GM23338 (cell line): Measurements from ENCODE around the gene ADAM10. TPM values are rescaled to one million over a fixed set of nuclear protein-coding genes. Genes with fewer than 3 reads are reported as not detected.

Experiments
- ATAC-seq: fragments of 200-7000 bp; cut with Tn5 transposase; 3 replicates; pipeline ENCODE4 v1.9.1; 2020
- DNase-seq: peaks from one replicate; pipeline ENCODE4 v3.0.0-alpha.2; 2015; ENCODE audit warnings: low spot score
- H2AFZ ChIP-seq: fragments of 200-600 bp; sonication (generic); 2 replicates; pipeline ENCODE4 v1.8.0; 2016; ENCODE audit warnings: antibody characterized with exemption, mild to moderate bottlenecking, moderate library complexity
- H3F3A ChIP-seq: fragments of 200-600 bp; sonication (generic); replicated peaks from 2 replicates; pipeline ENCODE4 v1.8.0; 2017; ENCODE audit warnings: antibody characterized with exemption, mixed run types, low read depth
- H3K27ac ChIP-seq: fragments of 200-600 bp; sonication (generic); 2 replicates; pipeline ENCODE4 v1.6.1; 2016; ENCODE audit warnings: low read depth
- H3K27me3 ChIP-seq: fragments of 200-600 bp; sonication (generic); 2 replicates; pipeline ENCODE4 v1.8.0; 2016; ENCODE audit warnings: mild to moderate bottlenecking, mixed run types, moderate library complexity; ENCODE audit not compliant: insufficient read depth
- H3K36me3 ChIP-seq: fragments of 200-600 bp; sonication (generic); 2 replicates; pipeline ENCODE4 v1.8.0; 2016; ENCODE audit warnings: mild to moderate bottlenecking; ENCODE audit not compliant: insufficient read depth
- H3K4me1 ChIP-seq: fragments of 200-600 bp; sonication (generic); 2 replicates; pipeline ENCODE4 v1.8.0; 2016; ENCODE audit warnings: mild to moderate bottlenecking, moderate library complexity; ENCODE audit not compliant: insufficient read depth
- H3K4me2 ChIP-seq: fragments of 200-600 bp; sonication (generic); 2 replicates; pipeline ENCODE4 v1.7.1; 2017; ENCODE audit warnings: mixed run types
- H3K4me3 ChIP-seq: fragments of 200-600 bp; sonication (generic); 2 replicates; pipeline ENCODE4 v1.6.1; 2016; ENCODE audit warnings: mixed run types
- H3K79me2 ChIP-seq: fragments of 200-600 bp; sonication (generic); replicated peaks from 2 replicates; pipeline ENCODE4 v1.8.0; 2017; ENCODE audit warnings: mild to moderate bottlenecking; ENCODE audit not compliant: insufficient read depth
- H3K9me2 ChIP-seq: fragments of 200-600 bp; sonication (generic); 2 replicates; pipeline ENCODE4 v1.8.0; 2017; ENCODE audit not compliant: insufficient read depth
- H4K20me1 ChIP-seq: fragments of 200-600 bp; sonication (generic); replicated peaks from 2 replicates; pipeline ENCODE4 v1.8.0; 2017; ENCODE audit warnings: mild to moderate bottlenecking; ENCODE audit not compliant: insufficient read depth
- H3K27ac Mint-ChIP-seq: 2 replicates; pipeline ENCODE4 v1.8.0; 2020; ENCODE audit warnings: inconsistent platforms, mild to moderate bottlenecking, moderate library complexity, mixed read lengths
- H3K27me3 Mint-ChIP-seq: 3 replicates; pipeline ENCODE4 v1.8.0; 2022; ENCODE audit warnings: low read depth, mild to moderate bottlenecking, moderate library complexity, mixed read lengths, inconsistent platforms; ENCODE audit not compliant: insufficient read depth, poor library complexity
- H3K36me3 Mint-ChIP-seq: 3 replicates; pipeline ENCODE4 v1.8.0; 2021; ENCODE audit warnings: low read depth, mild to moderate bottlenecking, inconsistent platforms, moderate library complexity, mixed read lengths
- H3K4me1 Mint-ChIP-seq: 3 replicates; pipeline ENCODE4 v1.8.0; 2020; ENCODE audit warnings: mild to moderate bottlenecking, inconsistent platforms, mixed read lengths
- H3K4me3 Mint-ChIP-seq: 3 replicates; pipeline ENCODE4 v1.8.0; 2021; ENCODE audit warnings: moderate library complexity, mild to moderate bottlenecking, inconsistent platforms, mixed read lengths
- H3K9me3 Mint-ChIP-seq: 3 replicates; pipeline ENCODE4 v1.8.0; 2020; ENCODE audit warnings: moderate library complexity, mild to moderate bottlenecking, inconsistent platforms, mixed read lengths
- CREB1 ChIP-seq: fragments of 250-450 bp; sonication (Bioruptor Pico); IDR thresholded peaks from 2 replicates; pipeline ENCODE4 v1.5.0; 2020; ENCODE audit warnings: low read depth, mild to moderate bottlenecking, moderate library complexity
- EZH2 ChIP-seq: fragments of 200-600 bp; sonication (generic); IDR thresholded peaks from one replicate; pipeline ENCODE4 v1.8.0; 2017; ENCODE audit warnings: antibody characterized with exemption, mild to moderate bottlenecking, low read depth; ENCODE audit not compliant: unreplicated experiment
- EZH2phosphoT487 ChIP-seq: fragments of 200-600 bp; sonication (generic); IDR thresholded peaks from one replicate; pipeline ENCODE4 v1.8.1; 2018; ENCODE audit warnings: antibody characterized with exemption; ENCODE audit not compliant: unreplicated experiment
- NANOG ChIP-seq: IDR thresholded peaks from 2 replicates; pipeline ENCODE4 v1.6.1; 2016; ENCODE audit warnings: antibody characterized with exemption, borderline replicate concordance
- POLR2AphosphoS5 ChIP-seq: IDR thresholded peaks from 2 replicates; pipeline ENCODE4 v1.6.1; 2016; ENCODE audit warnings: antibody characterized with exemption, low read depth
- ZNF114 ChIP-seq: fragments of 250-450 bp; sonication (Bioruptor Pico); IDR thresholded peaks from 2 replicates; pipeline ENCODE4 v1.5.0; 2020; ENCODE audit warnings: mild to moderate bottlenecking, moderate library complexity
- ZNF331 ChIP-seq: fragments of 250-450 bp; sonication (Bioruptor Pico); IDR thresholded peaks from 2 replicates; pipeline ENCODE4 v1.5.0; 2020; ENCODE audit warnings: low read depth, mild to moderate bottlenecking, moderate library complexity
- ZNF462 ChIP-seq: fragments of 250-450 bp; sonication (Bioruptor Pico); IDR thresholded peaks from 2 replicates; pipeline ENCODE4 v1.5.0; 2020; ENCODE audit warnings: mild to moderate bottlenecking, moderate library complexity
- polyA plus RNA-seq: library from polyadenylated mRNA; unstranded; fragments of >200 nt; fragmentation: Nextera tagmentation; extraction: Ambion mirVana; gene quantifications from 2 replicates; pipeline ENCODE4 v1.2.1, GENCODE V29; 2016
- total RNA-seq: library from RNA; depleted of rRNA; stranded (reverse); fragments of >200 nt; shearing (Covaris generic); gene quantifications from 2 replicates; pipeline ENCODE4 v1.2.3, GENCODE V29; 2014
- TF ChIP-seq, protein P1 (sequence below): IDR thresholded peaks from 2 replicates; pipeline ENCODE4 v1.6.1; 2016; ENCODE audit warnings: antibody characterized with exemption
- TF ChIP-seq, protein P2 (sequence below), 2 experiments: fragments of 200-600 bp in 1 of 2; sonication (generic) in 1 of 2; conservative IDR thresholded peaks; 2 replicates each; pipeline versions ENCODE4 v1.5.1 to v1.6.1; 2016 to 2017; ENCODE audit warnings: antibody characterized with exemption in 2 of 2, low read depth in 2 of 2, mild to moderate bottlenecking in 2 of 2, moderate library complexity in 1 of 2

The ADAM10 gene
- total and polyA plus RNA-seq, 2 experiments from 2014 or later, result 25.0 to 114 TPM

DNA sequence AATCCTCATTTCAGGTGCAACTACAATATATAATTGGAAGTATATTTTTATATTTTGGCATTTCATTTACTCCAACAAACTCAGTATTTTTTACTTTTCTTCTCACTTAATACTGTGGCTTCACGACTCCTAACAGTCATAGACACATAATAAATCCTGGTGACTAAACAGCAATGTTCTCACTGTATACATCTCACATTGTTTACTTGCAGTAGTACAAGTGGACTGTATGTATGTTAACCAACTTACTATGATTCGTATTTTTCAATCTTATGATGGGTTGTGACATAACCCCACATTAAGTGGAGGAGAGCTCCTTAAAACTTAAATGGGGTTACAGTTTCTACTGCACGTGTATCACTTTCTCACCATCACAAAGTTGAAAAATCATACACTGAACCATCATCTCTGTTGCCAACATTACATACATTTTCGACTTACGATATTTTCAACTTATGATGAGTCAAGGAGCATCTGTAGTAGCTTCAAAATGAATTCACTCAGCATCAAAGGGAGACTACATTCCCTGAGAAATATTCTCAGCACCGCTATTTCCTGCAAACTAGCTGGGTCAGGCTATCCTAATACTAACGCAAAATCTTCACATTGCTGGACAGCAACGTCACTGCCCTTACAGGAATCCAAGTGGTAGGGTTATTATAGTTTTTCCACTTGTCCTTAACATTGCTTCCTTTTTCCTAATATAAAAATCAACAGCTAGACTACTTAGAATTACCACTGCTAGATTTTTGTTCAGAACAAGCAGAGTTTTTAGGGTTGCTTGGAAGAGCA lies 7.3 kb downstream of the ADAM10 start (continued):
- no peak for TF ChIP-seq ZNF331 (CRISPR knock-in tag)
- TF ChIP-seq, protein P1, sequence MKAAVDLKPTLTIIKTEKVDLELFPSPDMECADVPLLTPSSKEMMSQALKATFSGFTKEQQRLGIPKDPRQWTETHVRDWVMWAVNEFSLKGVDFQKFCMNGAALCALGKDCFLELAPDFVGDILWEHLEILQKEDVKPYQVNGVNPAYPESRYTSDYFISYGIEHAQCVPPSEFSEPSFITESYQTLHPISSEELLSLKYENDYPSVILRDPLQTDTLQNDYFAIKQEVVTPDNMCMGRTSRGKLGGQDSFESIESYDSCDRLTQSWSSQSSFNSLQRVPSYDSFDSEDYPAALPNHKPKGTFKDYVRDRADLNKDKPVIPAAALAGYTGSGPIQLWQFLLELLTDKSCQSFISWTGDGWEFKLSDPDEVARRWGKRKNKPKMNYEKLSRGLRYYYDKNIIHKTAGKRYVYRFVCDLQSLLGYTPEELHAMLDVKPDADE, result no peak
- no peak for TF ChIP-seq POLR2AphosphoS5
- TF ChIP-seq, protein P2, sequence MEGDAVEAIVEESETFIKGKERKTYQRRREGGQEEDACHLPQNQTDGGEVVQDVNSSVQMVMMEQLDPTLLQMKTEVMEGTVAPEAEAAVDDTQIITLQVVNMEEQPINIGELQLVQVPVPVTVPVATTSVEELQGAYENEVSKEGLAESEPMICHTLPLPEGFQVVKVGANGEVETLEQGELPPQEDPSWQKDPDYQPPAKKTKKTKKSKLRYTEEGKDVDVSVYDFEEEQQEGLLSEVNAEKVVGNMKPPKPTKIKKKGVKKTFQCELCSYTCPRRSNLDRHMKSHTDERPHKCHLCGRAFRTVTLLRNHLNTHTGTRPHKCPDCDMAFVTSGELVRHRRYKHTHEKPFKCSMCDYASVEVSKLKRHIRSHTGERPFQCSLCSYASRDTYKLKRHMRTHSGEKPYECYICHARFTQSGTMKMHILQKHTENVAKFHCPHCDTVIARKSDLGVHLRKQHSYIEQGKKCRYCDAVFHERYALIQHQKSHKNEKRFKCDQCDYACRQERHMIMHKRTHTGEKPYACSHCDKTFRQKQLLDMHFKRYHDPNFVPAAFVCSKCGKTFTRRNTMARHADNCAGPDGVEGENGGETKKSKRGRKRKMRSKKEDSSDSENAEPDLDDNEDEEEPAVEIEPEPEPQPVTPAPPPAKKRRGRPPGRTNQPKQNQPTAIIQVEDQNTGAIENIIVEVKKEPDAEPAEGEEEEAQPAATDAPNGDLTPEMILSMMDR (conservative IDR thresholded peaks at IDR 0.05; ENCODE audit: low read depth in 2 of 2), result no peak
- TF ChIP-seq EZH2phosphoT487, result no peak
- TF ChIP-seq CREB1 (CRISPR knock-in tag), result no peak
- TF ChIP-seq EZH2, result no peak

DNA sequence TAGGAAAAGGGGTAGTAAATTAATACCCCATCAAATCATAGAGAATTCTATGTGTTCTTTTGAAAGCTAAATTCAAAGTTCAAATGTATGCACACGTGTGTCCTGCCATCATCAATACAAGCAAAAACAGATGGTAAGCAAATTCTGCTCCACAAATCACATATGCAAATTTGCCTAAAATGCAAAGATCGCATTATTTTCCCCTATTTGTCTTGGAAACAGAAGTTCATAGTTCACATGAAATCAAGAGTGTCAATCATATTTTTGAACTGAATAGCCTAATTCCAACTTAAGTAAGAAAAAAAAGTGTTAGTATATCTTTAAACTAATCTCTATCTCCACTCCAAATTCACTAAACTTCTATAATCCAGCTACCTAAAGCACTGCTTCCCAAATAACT lies 8.5 kb downstream of the ADAM10 start:
- Histone ChIP-seq H3K4me2 (no peak overlapping the region), H3K4me1 (peaks cover 72% of the 10 kb centered on the region), H3K4me3 (no peak overlapping the region), H3K79me2 (peaks cover 100% of the 10 kb centered on the region), H3K9me2 (no peaks in the 10 kb centered on the region), H3K36me3 (no peaks in the 10 kb centered on the region), H4K20me1 (peaks cover 62% of the 10 kb centered on the region), H3K27ac (no peak overlapping the region), H2AFZ (no peak overlapping the region), H3K27me3 (no peaks in the 10 kb centered on the region), H3F3A (no peaks in the 10 kb centered on the region)
- peaks cover 56% of the 10 kb centered on the region for H3K4me1 Mint-ChIP-seq
- no peaks in the 10 kb centered on the region for H3K27me3 Mint-ChIP-seq
- ATAC-seq (no peak), DNase-seq (no peak)
- H3K36me3 Mint-ChIP-seq, result no peaks in the 10 kb centered on the region
- no peaks in the 10 kb centered on the region for H3K9me3 Mint-ChIP-seq
- H3K27ac Mint-ChIP-seq, result 0 out of 2 replicates have a peak overlapping the region, but pooled peaks have one; percentile 1
- H3K4me3 Mint-ChIP-seq, result no peak overlapping the region
- TF ChIP-seq, protein P2 (conservative IDR thresholded peaks at IDR 0.05; ENCODE audit: low read depth in 2 of 2), result no peak
- no peak for TF ChIP-seq ZNF114 (CRISPR knock-in tag)
- TF ChIP-seq, protein P1, result no peak
- TF ChIP-seq CREB1 (CRISPR knock-in tag), result no peak
- no peak for TF ChIP-seq ZNF462 (CRISPR knock-in tag)
- no peak for TF ChIP-seq EZH2phosphoT487
- no peak for TF ChIP-seq NANOG
- no peak for TF ChIP-seq ZNF331 (CRISPR knock-in tag)
- TF ChIP-seq EZH2, result no peak
- no peak for TF ChIP-seq POLR2AphosphoS5
